Measurements from ENCODE around the gene ACVRL1. TPM values are rescaled to one million over a fixed set of nuclear protein-coding genes. Genes with fewer than 3 reads are reported as not detected.

Gene ACVRL1
- total and polyA plus RNA-seq, 2 experiments from 2014 or later: 1.4 to 4.6 TPM

GRCh38 chr12:51944608-51945233, 37.4 kb downstream of the ACVRL1 start:
- Histone ChIP-seq H3K79me2 (no peaks in the 10 kb centered on the region), H3K4me1 (ENCODE audit: insufficient read depth) (peaks cover 11% of the 10 kb centered on the region), H4K20me1 (ENCODE audit: insufficient read depth, poor library complexity, severe bottlenecking) (no peaks in the 10 kb centered on the region), H2AFZ (no peak overlapping the region), H3K4me3 (no peak overlapping the region), H3K9me2 (replicated peaks; ENCODE audit: insufficient read depth) (no peaks in the 10 kb centered on the region), H3K4me2 (no peak overlapping the region), H3K27ac (no peak overlapping the region), H3K27me3 (no peaks in the 10 kb centered on the region), H3K36me3 (replicated peaks; ENCODE audit: insufficient read depth, low read depth) (no peaks in the 10 kb centered on the region), H3K9me3 (ENCODE audit: low read depth) (no peaks in the 10 kb centered on the region)
- no peak for DNase-seq (ENCODE audit: low spot score)
- TF ChIP-seq, protein P1, sequence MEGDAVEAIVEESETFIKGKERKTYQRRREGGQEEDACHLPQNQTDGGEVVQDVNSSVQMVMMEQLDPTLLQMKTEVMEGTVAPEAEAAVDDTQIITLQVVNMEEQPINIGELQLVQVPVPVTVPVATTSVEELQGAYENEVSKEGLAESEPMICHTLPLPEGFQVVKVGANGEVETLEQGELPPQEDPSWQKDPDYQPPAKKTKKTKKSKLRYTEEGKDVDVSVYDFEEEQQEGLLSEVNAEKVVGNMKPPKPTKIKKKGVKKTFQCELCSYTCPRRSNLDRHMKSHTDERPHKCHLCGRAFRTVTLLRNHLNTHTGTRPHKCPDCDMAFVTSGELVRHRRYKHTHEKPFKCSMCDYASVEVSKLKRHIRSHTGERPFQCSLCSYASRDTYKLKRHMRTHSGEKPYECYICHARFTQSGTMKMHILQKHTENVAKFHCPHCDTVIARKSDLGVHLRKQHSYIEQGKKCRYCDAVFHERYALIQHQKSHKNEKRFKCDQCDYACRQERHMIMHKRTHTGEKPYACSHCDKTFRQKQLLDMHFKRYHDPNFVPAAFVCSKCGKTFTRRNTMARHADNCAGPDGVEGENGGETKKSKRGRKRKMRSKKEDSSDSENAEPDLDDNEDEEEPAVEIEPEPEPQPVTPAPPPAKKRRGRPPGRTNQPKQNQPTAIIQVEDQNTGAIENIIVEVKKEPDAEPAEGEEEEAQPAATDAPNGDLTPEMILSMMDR (IDR thresholded peaks at IDR 0.05; ENCODE audit: poor library complexity): no peak
- TF ChIP-seq EZH2phosphoT487 (IDR thresholded peaks at IDR 0.05; ENCODE audit: low read depth, severe bottlenecking, unreplicated experiment): no peak
- no peak for TF ChIP-seq EZH2 (IDR thresholded peaks at IDR 0.05; ENCODE audit: borderline replicate concordance)
- 89% methylated on average over 1 of the region's 1 CpG for WGBS (ENCODE audit: low lambda C conversion rate, missing lambda C conversion rate)

DNA sequence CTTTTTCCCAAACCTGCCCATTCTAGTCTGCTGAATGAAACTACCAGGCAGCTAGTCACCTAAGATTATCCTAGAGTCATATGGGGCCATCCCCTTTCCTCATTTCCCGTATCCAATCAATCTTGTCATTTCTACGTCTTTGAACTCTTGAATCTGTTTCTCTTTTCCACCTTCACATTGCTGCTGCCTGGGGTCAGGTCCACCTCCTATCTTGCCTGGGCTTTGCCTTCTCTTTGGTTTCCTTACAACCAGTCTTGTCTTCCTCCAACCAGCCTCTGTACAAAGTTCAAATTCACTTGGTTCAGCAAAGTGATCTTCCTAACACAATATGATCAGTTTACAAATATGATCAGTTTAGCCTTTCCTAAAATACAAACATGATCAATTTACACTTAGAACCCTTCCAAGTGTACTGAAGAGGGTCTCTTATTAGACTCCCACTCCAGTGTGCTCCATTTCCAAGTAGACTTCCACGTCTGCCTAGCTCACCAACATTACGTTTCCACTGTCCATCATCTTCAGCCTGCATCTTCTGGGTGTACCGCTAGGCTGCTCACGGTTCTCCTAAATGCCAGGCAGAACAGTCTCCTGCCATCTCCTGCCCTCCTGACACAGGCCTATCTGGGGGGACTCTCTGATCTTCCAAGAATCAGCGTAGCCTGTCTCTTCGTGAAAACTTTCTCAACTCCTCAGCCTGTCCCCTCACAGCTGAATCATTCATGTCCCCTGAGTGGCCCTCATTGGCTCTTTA, 40.1 kb downstream of the ACVRL1 start:
- no peaks in the 10 kb centered on the region for H3K36me3 ChIP-seq (replicated peaks; ENCODE audit: insufficient read depth, low read depth)

GRCh38 chr12:51948066-51948465, 40.8 kb downstream of the ACVRL1 start:
- Histone ChIP-seq H3K4me2 (no peak overlapping the region), H4K20me1 (ENCODE audit: insufficient read depth, poor library complexity, severe bottlenecking) (no peaks in the 10 kb centered on the region), H3K4me1 (ENCODE audit: insufficient read depth) (no peaks in the 10 kb centered on the region), H2AFZ (no peak overlapping the region), H3K27ac (no peak overlapping the region), H3K9me2 (replicated peaks; ENCODE audit: insufficient read depth) (no peaks in the 10 kb centered on the region), H3K36me3 (replicated peaks; ENCODE audit: insufficient read depth, low read depth) (no peaks in the 10 kb centered on the region), H3K4me3 (no peak overlapping the region), H3K79me2 (peaks cover 14% of the 10 kb centered on the region), H3K9me3 (ENCODE audit: low read depth) (no peaks in the 10 kb centered on the region), H3K27me3 (no peaks in the 10 kb centered on the region)
- 92% methylated on average over 6 of the region's 6 CpGs for whole genome bisulfite sequencing (ENCODE audit: low lambda C conversion rate, missing lambda C conversion rate)
- TF ChIP-seq, protein P1 (IDR thresholded peaks at IDR 0.05; ENCODE audit: poor library complexity): no peak
- no peak for TF ChIP-seq EZH2 (IDR thresholded peaks at IDR 0.05; ENCODE audit: borderline replicate concordance)
- no peak for TF ChIP-seq EZH2phosphoT487 (IDR thresholded peaks at IDR 0.05; ENCODE audit: low read depth, severe bottlenecking, unreplicated experiment)
- DNase-seq (ENCODE audit: low spot score): no peak

More for the DNA sequence above, 40.1 kb downstream of the ACVRL1 start:
- Histone ChIP-seq H2AFZ (no peak overlapping the region), H3K27ac (no peak overlapping the region), H3K4me1 (ENCODE audit: insufficient read depth) (no peaks in the 10 kb centered on the region), H3K9me2 (replicated peaks; ENCODE audit: insufficient read depth) (no peaks in the 10 kb centered on the region), H3K4me3 (no peak overlapping the region), H4K20me1 (ENCODE audit: insufficient read depth, poor library complexity, severe bottlenecking) (no peaks in the 10 kb centered on the region), H3K4me2 (no peak overlapping the region), H3K79me2 (peaks cover 8% of the 10 kb centered on the region), H3K27me3 (no peaks in the 10 kb centered on the region), H3K9me3 (ENCODE audit: low read depth) (no peaks in the 10 kb centered on the region)
- 88% methylated on average over 8 of the region's 8 CpGs for WGBS (ENCODE audit: low lambda C conversion rate, missing lambda C conversion rate)
- DNase-seq (ENCODE audit: low spot score): no peak
- no peak for TF ChIP-seq EZH2phosphoT487 (IDR thresholded peaks at IDR 0.05; ENCODE audit: low read depth, severe bottlenecking, unreplicated experiment)
- no peak for TF ChIP-seq EZH2 (IDR thresholded peaks at IDR 0.05; ENCODE audit: borderline replicate concordance)
- TF ChIP-seq, protein P1 (IDR thresholded peaks at IDR 0.05; ENCODE audit: poor library complexity): no peak
